ENCODE results near the gene CDKN2B. TPM values are rescaled to one million over a fixed set of nuclear protein-coding genes. Genes with fewer than 3 reads are reported as not detected.

Gene CDKN2B
- total RNA-seq, 1 donor from 2014 or later = 1.8 TPM

DNA sequence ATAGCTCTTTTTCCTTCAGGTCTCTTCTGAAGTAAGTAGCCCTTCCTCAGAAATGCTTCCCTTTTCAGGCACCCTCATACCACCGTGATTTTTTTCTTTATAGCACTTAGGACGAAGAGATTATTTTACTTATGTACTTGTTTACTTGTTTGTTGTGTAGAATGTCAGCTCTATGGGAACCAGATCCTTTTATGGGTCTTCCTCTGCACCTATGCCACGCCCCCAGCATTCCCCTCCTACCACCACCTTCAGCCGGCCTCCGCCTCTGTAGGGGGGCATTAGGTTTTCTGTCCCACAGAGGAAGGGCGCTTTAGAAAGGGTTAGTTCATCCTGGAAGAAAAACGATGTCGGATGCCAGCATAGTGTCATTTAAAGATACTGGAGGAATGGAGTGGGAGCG, 12.7 kb downstream of the CDKN2B start:
- DNase-seq (ENCODE audit: low spot score) = no peak
- Mint-ChIP-seq H3K27me3 (ENCODE audit: unreplicated experiment) (peaks cover 20% of the 10 kb centered on the region), H3K4me1 (ENCODE audit: unreplicated experiment) (peaks cover 3% of the 10 kb centered on the region), H3K27ac (ENCODE audit: unreplicated experiment) (peak overlapping the region; percentile 61), H3K9me3 (ENCODE audit: unreplicated experiment) (no peaks in the 10 kb centered on the region), H3K36me3 (ENCODE audit: low read depth, unreplicated experiment) (peaks cover 7% of the 10 kb centered on the region), H3K4me3 (ENCODE audit: unreplicated experiment) (peak overlapping the region; percentile 59)
- TF ChIP-seq, protein P1, sequence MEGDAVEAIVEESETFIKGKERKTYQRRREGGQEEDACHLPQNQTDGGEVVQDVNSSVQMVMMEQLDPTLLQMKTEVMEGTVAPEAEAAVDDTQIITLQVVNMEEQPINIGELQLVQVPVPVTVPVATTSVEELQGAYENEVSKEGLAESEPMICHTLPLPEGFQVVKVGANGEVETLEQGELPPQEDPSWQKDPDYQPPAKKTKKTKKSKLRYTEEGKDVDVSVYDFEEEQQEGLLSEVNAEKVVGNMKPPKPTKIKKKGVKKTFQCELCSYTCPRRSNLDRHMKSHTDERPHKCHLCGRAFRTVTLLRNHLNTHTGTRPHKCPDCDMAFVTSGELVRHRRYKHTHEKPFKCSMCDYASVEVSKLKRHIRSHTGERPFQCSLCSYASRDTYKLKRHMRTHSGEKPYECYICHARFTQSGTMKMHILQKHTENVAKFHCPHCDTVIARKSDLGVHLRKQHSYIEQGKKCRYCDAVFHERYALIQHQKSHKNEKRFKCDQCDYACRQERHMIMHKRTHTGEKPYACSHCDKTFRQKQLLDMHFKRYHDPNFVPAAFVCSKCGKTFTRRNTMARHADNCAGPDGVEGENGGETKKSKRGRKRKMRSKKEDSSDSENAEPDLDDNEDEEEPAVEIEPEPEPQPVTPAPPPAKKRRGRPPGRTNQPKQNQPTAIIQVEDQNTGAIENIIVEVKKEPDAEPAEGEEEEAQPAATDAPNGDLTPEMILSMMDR (IDR thresholded peaks at IDR 0.05; ENCODE audit: unreplicated experiment) = no peak

DNA sequence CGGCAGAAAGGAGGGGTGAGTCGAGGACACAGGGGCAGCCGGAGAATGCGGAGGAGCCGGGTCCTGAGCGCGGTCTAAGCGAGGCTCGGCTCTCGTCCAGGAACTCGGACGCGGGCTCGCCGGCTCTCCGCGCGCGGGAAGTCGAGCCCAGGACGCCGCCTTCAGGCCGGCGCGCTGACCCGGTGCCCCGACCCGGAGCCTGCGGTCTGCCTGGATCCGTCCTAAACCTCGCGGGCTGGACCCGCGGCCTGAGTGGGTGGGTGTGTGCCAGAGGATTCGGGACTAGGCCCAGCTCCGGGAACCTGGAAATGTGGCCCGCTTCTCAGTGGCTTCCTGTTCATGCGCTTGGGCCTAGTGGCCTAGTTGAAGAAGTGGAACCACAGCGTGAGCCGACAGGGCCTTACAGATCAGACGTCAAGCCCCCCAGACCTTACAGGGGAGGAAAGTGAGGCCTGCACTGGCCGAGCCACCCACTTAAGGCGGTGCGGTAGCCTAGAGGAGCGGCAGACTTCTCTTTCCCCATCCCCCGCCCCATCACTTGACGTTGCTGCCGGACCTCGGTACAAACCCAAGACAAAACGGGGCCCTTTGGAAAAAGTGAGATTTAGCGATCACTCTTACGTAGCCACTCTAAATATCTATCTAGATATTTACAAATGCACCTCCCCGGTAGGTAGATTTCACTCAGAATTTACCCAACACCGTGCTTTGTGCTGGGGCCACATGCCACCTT, 13.3 kb downstream of the CDKN2B start:
- Mint-ChIP-seq H3K4me3 (ENCODE audit: unreplicated experiment) (peak overlapping the region; percentile 91), H3K36me3 (ENCODE audit: low read depth, unreplicated experiment) (peaks cover 7% of the 10 kb centered on the region), H3K27me3 (ENCODE audit: unreplicated experiment) (peaks cover 20% of the 10 kb centered on the region), H3K4me1 (ENCODE audit: unreplicated experiment) (peaks cover 3% of the 10 kb centered on the region), H3K9me3 (ENCODE audit: unreplicated experiment) (no peaks in the 10 kb centered on the region), H3K27ac (ENCODE audit: unreplicated experiment) (peak overlapping the region; percentile 83)
- DNase-seq (ENCODE audit: low spot score) = peak; percentile 64
- TF ChIP-seq, protein P1 (IDR thresholded peaks at IDR 0.05; ENCODE audit: unreplicated experiment) = no peak

- peak; percentile 64 for DNase-seq (ENCODE audit: low spot score)
- no peaks in the 10 kb centered on the region for H3K9me3 Mint-ChIP-seq (ENCODE audit: unreplicated experiment)
- peak overlapping the region; percentile 91 for H3K4me3 Mint-ChIP-seq (ENCODE audit: unreplicated experiment)
- H3K27me3 Mint-ChIP-seq (ENCODE audit: unreplicated experiment) = peaks cover 21% of the 10 kb centered on the region
- TF ChIP-seq, protein P1 (IDR thresholded peaks at IDR 0.05; ENCODE audit: unreplicated experiment) = no peak
- H3K27ac Mint-ChIP-seq (ENCODE audit: unreplicated experiment) = peak overlapping the region; percentile 83
- H3K4me1 Mint-ChIP-seq (ENCODE audit: unreplicated experiment) = peaks cover 6% of the 10 kb centered on the region
- peaks cover 7% of the 10 kb centered on the region for H3K36me3 Mint-ChIP-seq (ENCODE audit: low read depth, unreplicated experiment)
Measured at GRCh38 chr9:21995006-21995665, 14.0 kb downstream of the CDKN2B start.

DNA sequence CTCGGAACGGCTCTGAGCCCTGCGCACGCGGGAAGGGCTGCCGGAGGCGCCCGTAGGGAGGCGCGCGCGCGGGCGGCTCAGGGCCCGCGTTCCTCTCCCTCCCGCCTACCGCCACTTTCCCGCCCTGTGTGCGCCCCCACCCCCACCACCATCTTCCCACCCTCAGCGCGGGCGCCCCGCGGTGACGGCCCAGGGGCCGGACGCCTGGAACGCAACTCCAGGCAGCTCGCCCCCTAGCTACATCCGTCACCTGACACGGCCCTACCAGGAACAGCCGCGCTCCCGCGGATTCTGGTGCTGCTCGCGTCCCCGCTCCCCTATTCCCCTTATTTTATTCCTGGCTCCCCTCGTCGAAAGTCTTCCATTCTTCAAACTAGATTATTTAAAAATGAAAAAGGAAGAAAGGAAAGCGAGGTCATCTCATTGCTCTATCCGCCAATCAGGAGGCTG, 14.5 kb downstream of the CDKN2B start, which contains the start of gene CDKN2B-AS1:
TSS of gene CDKN2B-AS1 (plus strand) at position 236 of the 450 bp plus-strand sequence.
- DNase-seq (ENCODE audit: low spot score) = peak; percentile 46
- Mint-ChIP-seq H3K4me3 (ENCODE audit: unreplicated experiment) (peak within 1 kb of the TSS; percentile 91), H3K36me3 (ENCODE audit: low read depth, unreplicated experiment) (peaks cover 7% of the 10 kb centered on the region), H3K27me3 (ENCODE audit: unreplicated experiment) (peaks cover 24% of the 10 kb centered on the region), H3K9me3 (ENCODE audit: unreplicated experiment) (no peaks in the 10 kb centered on the region), H3K4me1 (ENCODE audit: unreplicated experiment) (peaks cover 12% of the 10 kb centered on the region), H3K27ac (ENCODE audit: unreplicated experiment) (peak within 1 kb of the TSS; percentile 83)
- TF ChIP-seq, protein P1 (IDR thresholded peaks at IDR 0.05; ENCODE audit: unreplicated experiment) = no peak

Measured in endothelial cell (in vitro differentiated cells).